Hematopoietic multipotent progenitor cell (in vitro differentiated cells): ENCODE data around the gene ZZZ3. TPM values are rescaled to one million over a fixed set of nuclear protein-coding genes. Genes with fewer than 3 reads are reported as not detected.
"Not testable (repeated sequence)": the region's sequence is repeated elsewhere in the genome, so short reads cannot be mapped to it uniquely, and the experiment has no call there.

Experiments
- DNase-seq, 3 donors: peaks; one replicate each; pipeline ENCODE4 v3.0.0-alpha.2; 2011 to 2015; ENCODE audit warnings: low read depth in 2 of 3, low spot score in 2 of 3
- total RNA-seq: library from RNA; depleted of rRNA; stranded (reverse); fragments of >200 nt; gene quantifications from one replicate; pipeline ENCODE4 v1.2.3, GENCODE V29; 2012

The ZZZ3 gene
- total RNA-seq, result 29.4 TPM

- peak; percentile 94 to 97 (median 97) for DNase-seq
Measured at GRCh38 chr1:77682460-77683159, at the start of gene ZZZ3. Gene ZZZ3 (minus strand): TSS chr1:77682658. CDS start chr1:77633354, 49,304 bp downstream.

DNA sequence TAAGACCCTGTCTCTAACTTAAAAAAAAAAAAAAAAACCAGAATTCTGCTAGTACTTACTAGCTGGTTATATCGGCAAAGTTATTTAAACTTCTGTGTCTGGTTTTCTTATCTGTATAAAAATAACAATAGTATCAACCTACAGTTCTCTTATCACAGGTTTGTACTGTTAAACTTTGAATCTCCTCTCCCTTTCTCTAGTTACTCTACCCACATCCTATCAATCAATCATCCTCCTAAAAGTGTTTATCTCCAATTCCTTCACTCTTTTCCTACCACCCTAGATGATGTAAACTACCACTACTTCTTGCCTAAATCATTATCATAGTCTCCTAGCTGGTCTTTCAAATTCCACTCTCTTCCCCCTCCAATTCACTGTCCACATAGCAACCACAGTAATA lies 49.6 kb upstream of the ZZZ3 start:
- no peak for DNase-seq

GRCh38 chr1:77725706-77726105 lies 43.2 kb upstream of the ZZZ3 start:
- no peak for DNase-seq

- no peak for DNase-seq
Measured at GRCh38 chr1:77718181-77718580, 35.7 kb upstream of the ZZZ3 start.

GRCh38 chr1:77716065-77716464 lies 33.6 kb upstream of the ZZZ3 start:
- DNase-seq, result no peak

- DNase-seq, result no peak
Measured at GRCh38 chr1:77709727-77710126, 27.3 kb upstream of the ZZZ3 start.

DNA sequence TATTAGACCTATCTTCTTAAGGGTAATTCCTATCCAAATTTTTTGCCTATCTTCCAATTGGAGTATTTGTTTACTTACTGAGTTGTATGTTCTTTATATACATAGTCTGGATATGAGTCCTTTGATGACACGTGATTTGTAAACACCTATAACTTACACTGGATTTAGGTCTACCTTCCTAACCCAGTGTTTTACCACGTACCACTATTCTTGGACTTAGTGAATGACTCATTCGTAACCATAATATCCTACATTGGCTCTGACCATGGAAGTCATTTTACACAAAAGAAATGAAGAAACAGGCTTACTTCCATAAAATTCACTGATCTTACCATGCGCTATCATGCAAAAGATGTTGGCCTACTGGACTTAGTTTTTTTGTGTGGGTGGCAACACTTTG lies 23.9 kb upstream of the ZZZ3 start:
- no peak for DNase-seq

DNA sequence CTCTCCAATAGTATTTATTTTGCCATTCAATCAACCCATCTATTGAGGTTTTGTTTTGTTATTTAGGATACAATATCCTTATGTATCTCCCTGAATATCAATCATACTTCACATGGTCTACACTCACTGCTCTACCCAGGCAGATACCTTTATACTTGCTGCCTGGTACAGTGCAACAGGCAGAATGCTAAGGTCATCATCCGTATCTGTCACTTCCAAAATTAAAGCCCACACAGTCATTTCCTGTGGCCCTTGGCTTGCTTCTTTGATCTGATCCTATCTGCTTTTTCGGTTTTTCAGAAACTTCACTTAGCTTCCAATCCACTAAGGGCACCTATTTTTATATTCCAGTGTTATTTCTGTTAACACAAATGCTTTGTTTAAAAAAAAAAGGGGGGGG lies 22.3 kb upstream of the ZZZ3 start:
- peak in 1 of 3 donors; percentile 10 for DNase-seq

DNA sequence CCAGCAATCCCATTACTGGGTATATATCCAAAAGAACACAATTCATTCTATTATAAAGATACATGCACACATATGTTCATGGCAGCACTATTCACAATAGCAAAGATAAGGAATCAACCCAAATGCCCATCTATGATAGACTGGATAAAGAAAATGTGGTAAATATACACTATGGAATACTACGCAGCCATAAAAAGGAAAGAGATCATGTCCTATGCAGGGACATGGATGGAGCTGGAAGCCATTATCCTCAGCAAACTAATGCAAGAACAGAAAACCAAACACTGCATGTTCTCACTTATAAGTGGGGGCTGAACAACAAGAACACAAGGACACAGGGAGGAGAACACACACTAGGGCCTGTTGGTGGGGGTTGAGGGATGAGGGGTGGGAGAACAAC lies 17.2 kb upstream of the ZZZ3 start:
- not testable (repeated sequence) for DNase-seq

GRCh38 chr1:77697441-77697840 lies 15.0 kb upstream of the ZZZ3 start:
- no peak for DNase-seq

DNA sequence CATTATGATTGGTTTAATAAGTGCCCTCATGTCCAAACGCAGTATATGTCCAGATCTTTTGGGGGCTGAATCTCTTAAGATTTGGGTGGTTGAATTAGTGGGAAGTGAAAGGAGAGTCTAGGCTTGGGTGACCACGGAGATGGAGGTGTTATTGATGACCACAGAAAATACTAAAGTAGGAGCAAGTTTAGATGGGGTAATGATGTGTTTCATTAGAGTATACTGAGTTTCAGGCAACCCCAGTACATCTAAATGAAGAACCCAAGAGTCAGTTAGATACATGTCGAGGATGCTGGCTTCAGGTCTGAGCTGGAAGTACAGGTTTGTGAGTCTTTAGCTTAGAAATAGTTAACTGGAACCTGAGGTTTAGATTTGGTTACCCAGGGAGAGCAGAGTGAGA lies 6.5 kb upstream of the ZZZ3 start:
- DNase-seq, result no peak

DNA sequence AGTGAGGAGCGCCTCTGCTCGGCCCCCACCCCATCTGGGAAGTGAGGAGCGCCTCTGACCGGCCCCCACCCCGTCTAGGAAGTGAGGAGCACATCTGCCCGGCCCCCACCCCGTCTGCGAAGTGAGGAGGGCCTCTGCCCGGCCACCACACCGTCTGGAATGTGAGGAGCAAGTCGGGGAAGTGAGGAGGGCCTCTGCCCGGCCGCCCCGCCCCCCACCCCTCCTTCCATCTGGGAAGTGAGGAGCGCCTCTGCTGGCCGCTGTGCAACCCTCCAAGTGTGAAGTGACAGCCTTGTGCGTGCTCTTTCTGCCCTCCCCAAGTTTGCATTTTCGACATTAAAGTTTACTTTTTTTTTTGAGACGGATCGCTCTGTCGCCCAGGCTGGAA lies 5.1 kb upstream of the ZZZ3 start:
- DNase-seq, result peak in 2 of 3 donors; percentile 48 to 52

- DNase-seq, result no peak
Measured at GRCh38 chr1:77686796-77687518, 4.5 kb upstream of the ZZZ3 start.

GRCh38 chr1:77683160-77684148 lies 996 bp upstream of the ZZZ3 start:
- peak; percentile 82 to 94 (median 93) for DNase-seq

DNA sequence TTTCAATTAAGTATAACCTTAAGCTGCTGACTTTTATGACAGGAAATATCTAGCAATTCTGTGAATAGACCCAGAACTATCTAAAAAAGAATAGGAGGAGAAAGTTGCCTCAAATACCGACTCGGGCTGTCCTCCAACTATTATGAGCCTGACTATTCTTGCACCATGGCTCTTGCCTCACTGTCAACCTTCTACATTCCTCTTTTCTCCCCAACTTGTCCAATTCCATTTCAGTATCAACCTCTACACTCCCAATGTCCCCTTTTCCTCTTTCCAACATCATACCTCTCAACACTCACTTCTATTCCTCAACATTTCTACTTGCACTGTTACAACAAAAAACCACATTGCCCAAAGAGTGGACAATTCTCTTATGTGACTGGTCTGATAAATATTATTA lies 2.3 kb downstream of the ZZZ3 start:
- DNase-seq, result no peak

DNA sequence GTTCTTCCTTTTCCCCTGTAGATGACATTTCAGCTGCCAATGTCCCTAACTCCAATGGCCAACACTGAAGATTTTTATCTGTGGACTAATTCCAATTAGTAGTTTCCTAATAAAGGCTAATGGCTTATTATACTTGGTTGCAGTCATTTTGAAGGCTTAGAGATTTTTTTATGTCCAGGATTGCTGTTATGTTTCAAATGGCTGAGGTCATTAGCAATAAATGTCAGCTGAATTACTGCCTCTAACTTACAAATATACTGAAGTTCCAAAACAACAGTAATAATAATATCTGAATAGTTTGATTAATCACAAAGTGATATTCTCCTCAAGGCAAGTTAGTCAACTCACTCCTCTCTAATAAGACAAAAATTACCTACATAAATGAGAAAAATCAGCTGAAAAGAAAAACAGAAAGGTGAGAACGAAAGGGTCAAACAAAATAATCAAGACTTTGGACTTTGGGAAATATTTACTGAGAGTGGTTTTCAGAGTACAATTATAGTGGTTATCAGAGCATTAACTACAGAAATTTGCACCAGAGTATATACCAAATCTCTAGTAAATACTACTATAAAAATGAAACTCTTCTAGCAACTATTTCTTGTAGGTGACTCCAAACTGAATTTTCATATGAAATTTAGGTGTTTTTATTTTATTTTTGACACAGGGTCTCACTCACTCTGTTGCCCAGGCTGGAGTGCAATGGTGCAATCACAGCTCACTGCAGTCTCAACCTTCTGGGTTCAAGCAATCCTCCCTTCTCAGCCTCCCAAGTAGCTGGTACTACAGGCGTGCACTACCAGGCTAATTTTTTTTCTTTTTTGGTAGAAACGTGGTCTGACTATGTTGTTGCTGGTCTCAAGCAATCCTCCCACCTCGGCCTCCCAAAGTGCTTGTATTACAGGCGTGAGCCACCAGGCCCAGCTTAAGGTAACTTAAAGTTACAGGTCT lies 3.5 kb downstream of the ZZZ3 start:
- no peak for DNase-seq

- not testable (repeated sequence) for DNase-seq
Measured at GRCh38 chr1:77674807-77675206, 7.7 kb downstream of the ZZZ3 start.

- no peak for DNase-seq
Measured at GRCh38 chr1:77673716-77674355, 8.6 kb downstream of the ZZZ3 start.

DNA sequence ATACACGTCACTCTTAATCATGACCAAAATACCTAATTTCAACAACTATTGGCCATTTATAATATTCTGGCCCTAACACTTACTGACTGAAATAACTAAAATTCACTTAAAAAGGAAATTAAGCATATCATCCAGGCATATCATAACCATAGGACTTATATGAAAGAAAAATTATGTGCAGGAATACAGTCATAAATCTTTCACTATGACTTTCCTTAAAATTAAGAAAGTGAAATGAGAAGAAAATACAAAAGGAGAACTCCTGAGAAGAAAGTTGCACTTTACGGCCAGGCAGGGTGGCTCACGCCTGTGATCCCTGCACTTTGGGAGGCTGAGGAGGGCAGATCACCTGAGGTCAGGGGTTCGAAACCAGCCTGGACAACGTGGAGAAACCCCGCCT lies 9.4 kb downstream of the ZZZ3 start:
- DNase-seq, result no peak

DNA sequence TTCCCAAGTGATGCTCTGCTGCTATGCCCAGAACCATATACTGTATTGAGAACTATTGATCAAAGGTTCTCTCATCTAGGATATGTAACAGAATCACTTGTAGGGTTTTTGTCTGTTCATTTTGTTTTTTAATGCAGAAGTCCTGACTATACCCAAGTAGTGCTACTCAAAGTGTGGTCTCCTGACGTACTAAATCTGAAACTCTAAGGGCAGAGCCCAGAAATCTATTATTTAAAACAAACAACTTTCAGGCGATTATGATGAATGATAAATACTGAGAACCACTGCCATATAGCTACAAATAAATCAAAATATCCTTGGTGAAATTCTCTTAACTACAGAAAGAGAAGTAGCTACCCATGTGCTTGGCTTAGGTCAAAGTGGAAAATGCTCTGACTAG lies 10.1 kb downstream of the ZZZ3 start:
- no peak for DNase-seq
